ENCODE measurements around the gene AADACL3. TPM values are rescaled to one million over a fixed set of nuclear protein-coding genes. Genes with fewer than 3 reads are reported as not detected.

The AADACL3 gene
- total and polyA plus RNA-seq, 2 of the 8 experiments (the other 6 are each of a cell fraction or from before 2014, with no cell fraction given): 0.33 to 2.3 TPM

GRCh38 chr1:12690156-12690555, 25.8 kb upstream of the AADACL3 start:
- Histone ChIP-seq H2BK5ac (ENCODE audit: low read depth, low read length) (no peak overlapping the region), H2BK120ac (replicated peaks; ENCODE audit: low read depth, low read length) (no peak overlapping the region), H2BK20ac (ENCODE audit: low read length) (no peak overlapping the region), H2BK15ac (ENCODE audit: low read length) (no peak overlapping the region), H4K91ac (replicated peaks; ENCODE audit: insufficient read length, low read length) (no peak overlapping the region), H3K27ac (ENCODE audit: low read depth, low read length) (no peak overlapping the region), H2AFZ (ENCODE audit: low read length) (no peak overlapping the region), H3K23ac (ENCODE audit: insufficient read length) (no peak overlapping the region), H3K27me3 (replicated peaks in 1 of 4; ENCODE audit: control insufficient read depth in 3 of 4, extremely low read depth in 1 of 4, insufficient read depth in 3 of 4, low read length in 3 of 4) (no peaks in the 10 kb centered on the region), H3K4me2 (ENCODE audit: insufficient read depth in 1 of 2, low read depth in 2 of 2, low read length in 2 of 2) (no peak overlapping the region), H3K14ac (ENCODE audit: insufficient read length) (no peak overlapping the region), H3K4me3 (ENCODE audit: extremely low read depth in 1 of 4, insufficient read depth in 2 of 4, low read depth in 3 of 4, low read length in 4 of 4) (no peak overlapping the region), H3K4me1 (replicated peaks in 1 of 4; ENCODE audit: control insufficient read depth in 3 of 4, insufficient read depth in 4 of 4, low read length in 3 of 4) (peaks cover 0 to 3% (median 0%) of the 10 kb centered on the region in 4 experiments; a peak in 1 of 7 replicates), H3K79me2 (ENCODE audit: control insufficient read depth in 1 of 2, insufficient read depth in 2 of 2, low read length in 2 of 2) (no peaks in the 10 kb centered on the region), H3K4ac (replicated peaks; ENCODE audit: insufficient read length, low read depth, low read length) (no peak overlapping the region), H3K36me3 (ENCODE audit: control insufficient read depth in 2 of 4, insufficient read depth in 4 of 4, low read length in 3 of 4) (no peaks in the 10 kb centered on the region), H4K20me1 (replicated peaks in 1 of 2; ENCODE audit: control insufficient read depth in 1 of 2, insufficient read depth in 2 of 2, low read length in 2 of 2) (no peaks in the 10 kb centered on the region), H3K9ac (replicated peaks in 1 of 4; ENCODE audit: extremely low read depth in 1 of 4, low read depth in 3 of 4, low read length in 3 of 4) (no peak overlapping the region), H4K8ac (ENCODE audit: extremely low read depth, insufficient read depth, low read length) (no peak overlapping the region), H2AK5ac (ENCODE audit: low read depth, low read length) (no peak overlapping the region), H3K9me3 (ENCODE audit: insufficient read depth in 2 of 2, low read depth in 1 of 2, low read length in 1 of 2) (no peaks in the 10 kb centered on the region; a peak in 1 of 4 replicates), H3K79me1 (ENCODE audit: low read depth, low read length) (no peaks in the 10 kb centered on the region), H4K5ac (ENCODE audit: insufficient read length, low read depth, low read length) (no peak overlapping the region), H3K23me2 (ENCODE audit: low read depth, low read length) (no peaks in the 10 kb centered on the region), H3K56ac (replicated peaks; ENCODE audit: insufficient read length, low read depth, low read length) (no peak overlapping the region), H3K18ac (ENCODE audit: extremely low read depth, low read length) (no peak overlapping the region), H2BK12ac (ENCODE audit: low read depth, low read length) (no peak overlapping the region)
- ChIA-PET POLR2A (ENCODE audit: partially characterized antibody) (no interaction called here), CTCF (ENCODE audit: partially characterized antibody) (no interaction called here)
- 89% methylated on average over 2 of the region's 2 CpGs; no CpG with 5 or more reads in 1 of the 2 experiments for WGBS, 2 experiments (ENCODE audit: extremely low coverage in 1 of 2, insufficient coverage in 1 of 2, insufficient read length in 1 of 2, insufficient replicate concordance in 2 of 2, low coverage in 1 of 2, low lambda C conversion rate in 2 of 2, missing lambda C conversion rate in 1 of 2)
- TF ChIP-seq BACH1 (IDR thresholded peaks at IDR 0.05; ENCODE audit: low read length): no peak
- TF ChIP-seq ATF2 (IDR thresholded peaks at IDR 0.05; ENCODE audit: low read length): no peak
- no peak for DNase-seq (ENCODE audit: low read depth in 1 of 2, low spot score in 2 of 2)
- FAIRE-seq: no peak
